Body of pancreas (tissue), 4 donors: ENCODE results near the gene TBATA. TPM values are rescaled to one million over a fixed set of nuclear protein-coding genes. Genes with fewer than 3 reads are reported as not detected.
"Not testable (repeated sequence)": the region's sequence is repeated elsewhere in the genome, so short reads cannot be mapped to it uniquely, and the experiment has no call there.

Experiments
- ATAC-seq: fragments of 150-250 bp; one replicate; pipeline ENCODE4 v1.9.1; 2016
- DNase-seq, 4 donors: peaks; one replicate each; pipeline ENCODE4 v3.0.0-alpha.2; 2019
- H3K27ac ChIP-seq, 4 donors: fragments of 200-600 bp; sonication (generic); 1 replicate in 3 of 4; 2 replicates in 1 of 4; pipeline versions ENCODE4 v1.5.1 to v1.6.1; 2016 to 2019; ENCODE audit warnings: mild to moderate bottlenecking in 1 of 4, mixed read lengths in 1 of 4, moderate library complexity in 1 of 4
- H3K27me3 ChIP-seq, 2 donors: fragments of 200-600 bp; sonication (generic); one replicate each; pipeline ENCODE4 v1.6.0; 2016; ENCODE audit warnings: mild to moderate bottlenecking in 1 of 2
- H3K36me3 ChIP-seq, 2 donors: fragments of 200-600 bp; sonication (generic); replicated peaks in 1 of 2; 2 replicates each; pipeline ENCODE4 v1.5.1; 2016; ENCODE audit warnings: low read depth in 2 of 2; ENCODE audit not compliant: insufficient read depth in 1 of 2
- H3K4me1 ChIP-seq: fragments of 200-600 bp; sonication (generic); one replicate; pipeline ENCODE4 v1.6.0; 2016
- H3K4me3 ChIP-seq, 2 donors: fragments of 200-600 bp; sonication (generic); 1 replicate in 1 of 2; 2 replicates in 1 of 2; pipeline ENCODE4 v1.5.1; 2016 to 2019
- H3K9me3 ChIP-seq, 3 donors: fragments of 200-600 bp; sonication (generic); 1 replicate in 2 of 3; 2 replicates in 1 of 3; pipeline ENCODE4 v1.5.1; 2016
- POLR2A ChIP-seq, 3 donors: fragments of 450-650 bp; IDR thresholded peaks; one replicate each; pipeline ENCODE4 v1.6.1; 2016; ENCODE audit warnings: antibody characterized with exemption in 3 of 3, mild to moderate bottlenecking in 2 of 3
- WGBS, 2 donors: methylation state at CpG; one replicate each; pipeline ENCODE4 v1.1.5; 2017; 5-methylcytosine and 5-hydroxymethylcytosine counted together
- intact Hi-C: fragments of 100-400 bp; cut with DNase I; formaldehyde crosslinking; loops from one replicate; pipeline ENCODE4 v1.15.1; 2023
- total RNA-seq, 2 donors: library from RNA; depleted of rRNA; stranded (reverse); fragments of >200 nt; gene quantifications; one replicate each; pipeline ENCODE4 v1.1.0, GENCODE V29; 2016
- TF ChIP-seq, protein P1 (sequence below), 7 experiments: fragments of 450-650 bp in 4 of 7; fragments of 200-600 bp in 3 of 7; sonication (generic) in 3 of 7; IDR thresholded peaks; one replicate each; pipeline ENCODE4 v1.5.1; 2016 to 2019; ENCODE audit warnings: antibody characterized with exemption in 7 of 7

The TBATA gene
- total RNA-seq, 2 donors from 2014 or later: not detected

DNA sequence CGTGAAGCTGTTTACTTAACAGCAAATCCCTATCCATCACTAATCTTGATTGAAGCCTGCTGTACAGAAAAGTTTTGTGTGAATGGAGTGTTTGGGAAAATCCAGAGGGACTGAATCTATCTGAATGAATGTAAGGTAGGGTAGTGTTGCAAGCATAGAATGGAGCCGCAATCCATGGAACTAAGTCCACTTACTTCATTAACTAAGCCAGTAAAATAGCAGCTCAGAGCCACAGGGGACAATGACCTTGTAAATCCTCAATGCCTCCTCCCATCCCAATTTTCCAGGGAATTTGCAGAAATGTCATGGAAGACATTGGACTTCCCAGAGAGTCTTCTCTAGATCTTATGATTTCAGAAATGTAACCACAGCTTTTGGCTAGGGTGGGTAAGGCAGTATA, 15.2 kb downstream of the TBATA start:
- Histone ChIP-seq H3K4me3 (no peak overlapping the region), H3K27me3 (no peaks in the 10 kb centered on the region), H3K4me1 (no peaks in the 10 kb centered on the region), H3K36me3 (no peaks in the 10 kb centered on the region), H3K9me3 (peaks cover 0 to 10% (median 0%) of the 10 kb centered on the region in 3 donors), H3K27ac (no peak overlapping the region)
- no peak for DNase-seq
- no peak for ATAC-seq
- TF ChIP-seq POLR2A (IDR thresholded peaks at IDR 0.05): no peak
- TF ChIP-seq, protein P1, sequence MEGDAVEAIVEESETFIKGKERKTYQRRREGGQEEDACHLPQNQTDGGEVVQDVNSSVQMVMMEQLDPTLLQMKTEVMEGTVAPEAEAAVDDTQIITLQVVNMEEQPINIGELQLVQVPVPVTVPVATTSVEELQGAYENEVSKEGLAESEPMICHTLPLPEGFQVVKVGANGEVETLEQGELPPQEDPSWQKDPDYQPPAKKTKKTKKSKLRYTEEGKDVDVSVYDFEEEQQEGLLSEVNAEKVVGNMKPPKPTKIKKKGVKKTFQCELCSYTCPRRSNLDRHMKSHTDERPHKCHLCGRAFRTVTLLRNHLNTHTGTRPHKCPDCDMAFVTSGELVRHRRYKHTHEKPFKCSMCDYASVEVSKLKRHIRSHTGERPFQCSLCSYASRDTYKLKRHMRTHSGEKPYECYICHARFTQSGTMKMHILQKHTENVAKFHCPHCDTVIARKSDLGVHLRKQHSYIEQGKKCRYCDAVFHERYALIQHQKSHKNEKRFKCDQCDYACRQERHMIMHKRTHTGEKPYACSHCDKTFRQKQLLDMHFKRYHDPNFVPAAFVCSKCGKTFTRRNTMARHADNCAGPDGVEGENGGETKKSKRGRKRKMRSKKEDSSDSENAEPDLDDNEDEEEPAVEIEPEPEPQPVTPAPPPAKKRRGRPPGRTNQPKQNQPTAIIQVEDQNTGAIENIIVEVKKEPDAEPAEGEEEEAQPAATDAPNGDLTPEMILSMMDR (IDR thresholded peaks at IDR 0.05): no peak
- 64 to 71% methylated on average over 2 of the region's 2 CpGs for WGBS, 2 donors
- intact Hi-C loops: no loop called here

- Histone ChIP-seq H3K36me3 (no peaks in the 10 kb centered on the region), H3K4me3 (no peak overlapping the region), H3K27me3 (no peaks in the 10 kb centered on the region), H3K9me3 (peaks cover 0 to 10% (median 0%) of the 10 kb centered on the region in 3 donors), H3K4me1 (no peaks in the 10 kb centered on the region), H3K27ac (no peak overlapping the region)
- DNase-seq: no peak
- 77 to 81% methylated on average over 4 of the region's 4 CpGs for WGBS, 2 donors
- no peak for ATAC-seq
- intact Hi-C loops: no loop called here
- TF ChIP-seq, protein P1 (IDR thresholded peaks at IDR 0.05): no peak
- no peak for TF ChIP-seq POLR2A (IDR thresholded peaks at IDR 0.05)
Observed at GRCh38 chr10:70769121-70769520, 16.1 kb downstream of the TBATA start.

GRCh38 chr10:70768026-70768685, 17.0 kb downstream of the TBATA start:
- H3K27me3 ChIP-seq, ATAC-seq, H3K36me3 ChIP-seq, H3K9me3 ChIP-seq, intact Hi-C loops, H3K4me3 ChIP-seq, H3K27ac ChIP-seq, H3K4me1 ChIP-seq: not testable (repeated sequence)
- WGBS, 2 donors: 67 to 77% methylated on average over 6 of the region's 6 CpGs
- DNase-seq: peak in 1 of 4 donors; percentile 11

DNA sequence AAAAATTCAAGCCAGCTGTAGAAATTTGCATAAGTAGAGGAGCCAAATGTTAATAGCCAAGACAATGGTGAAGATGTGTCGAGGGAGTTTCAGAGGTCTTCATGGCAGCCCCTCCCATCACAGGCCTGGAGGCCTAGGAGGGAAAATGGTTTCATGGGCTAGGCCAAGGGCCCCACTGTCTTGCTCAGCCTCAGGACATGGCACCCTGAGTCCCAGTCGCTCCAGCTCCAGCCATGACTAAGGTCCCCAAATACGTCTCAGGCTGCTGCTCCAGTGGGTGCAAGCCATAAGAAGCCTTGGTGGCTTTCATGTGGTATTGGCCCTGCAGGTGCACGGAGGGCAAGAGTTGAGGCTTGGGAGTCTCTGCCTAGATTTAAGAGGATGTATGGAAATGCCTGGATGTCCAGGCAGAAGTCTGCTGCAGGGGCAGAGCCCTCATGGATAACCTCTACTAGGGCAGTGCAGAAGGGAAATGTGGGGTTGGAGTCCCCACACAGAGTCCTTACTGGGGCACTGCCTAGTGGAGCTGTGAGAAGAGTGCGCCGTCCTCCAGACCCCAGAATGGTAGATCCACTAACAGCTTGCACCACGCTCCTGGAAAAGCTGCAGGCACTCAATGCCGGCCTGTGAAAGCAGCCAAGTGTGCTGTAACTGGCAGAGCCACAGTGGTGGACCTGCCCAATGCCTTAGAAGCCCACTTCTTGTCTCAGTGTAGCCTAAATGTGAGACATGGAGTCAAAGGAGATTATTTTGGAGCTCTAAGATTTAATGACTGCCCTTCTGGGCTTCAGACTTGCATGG, 19.2 kb downstream of the TBATA start:
- H3K27ac ChIP-seq: no peak overlapping the region
- no peak for ATAC-seq
- no peaks in the 10 kb centered on the region for H3K4me1 ChIP-seq
- TF ChIP-seq POLR2A (IDR thresholded peaks at IDR 0.05): no peak
- TF ChIP-seq, protein P1 (IDR thresholded peaks at IDR 0.05): no peak
- H3K27me3 ChIP-seq: no peaks in the 10 kb centered on the region
- no peak overlapping the region for H3K4me3 ChIP-seq
- peak in 2 of 4 donors; percentile 1 to 3 for DNase-seq
- H3K36me3 ChIP-seq: no peaks in the 10 kb centered on the region
- intact Hi-C loops: no loop called here
- WGBS, 2 donors: 91 to 93% methylated on average over 5 to 8 of the region's 8 CpGs
- peaks cover 0 to 10% (median 0%) of the 10 kb centered on the region in 3 donors for H3K9me3 ChIP-seq

GRCh38 chr10:70763567-70763966, 21.6 kb downstream of the TBATA start:
- ATAC-seq (no peak), DNase-seq (peak in 1 of 4 donors; percentile 2)
- Histone ChIP-seq H3K9me3 (peaks cover 0 to 10% (median 0%) of the 10 kb centered on the region in 3 donors), H3K4me1 (no peaks in the 10 kb centered on the region), H3K4me3 (no peak overlapping the region), H3K27me3 (no peaks in the 10 kb centered on the region), H3K27ac (no peak overlapping the region), H3K36me3 (no peaks in the 10 kb centered on the region)
- TF ChIP-seq, protein P1 (IDR thresholded peaks at IDR 0.05): no peak
- no peak for TF ChIP-seq POLR2A (IDR thresholded peaks at IDR 0.05)
- WGBS, 2 donors: 62 to 75% methylated on average over 3 of the region's 3 CpGs
- intact Hi-C loops: no loop called here
